GOT3 (cell line): Measurements from ENCODE around the gene LRRC15.

Experiments
- DNase-seq: peaks from one replicate; lab custom pipeline; 2025; ENCODE audit warnings: mixed read lengths; lab: John Stamatoyannopoulos, UW

The LRRC15 gene

DNA sequence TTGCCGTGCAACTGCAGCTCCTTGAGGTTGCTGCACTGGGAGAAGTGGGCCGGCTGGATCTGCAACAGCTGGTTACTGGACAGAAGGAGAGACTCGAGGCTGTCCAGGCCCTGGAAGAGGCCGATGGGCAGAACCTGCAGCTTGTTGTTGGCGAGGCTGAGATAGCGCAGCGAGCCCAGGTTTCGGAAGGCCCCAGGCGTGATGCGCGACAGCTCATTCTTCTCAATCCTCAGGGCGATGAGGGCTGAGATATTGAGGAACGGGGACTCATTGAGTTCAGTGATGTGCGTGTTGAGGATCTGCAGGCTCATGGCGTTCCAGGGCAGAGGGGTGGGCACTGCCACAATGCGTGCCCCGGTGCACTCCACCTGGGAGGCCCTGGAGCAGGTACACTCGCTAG, 9.0 kb downstream of the LRRC15 start:
- no peak for DNase-seq

DNA sequence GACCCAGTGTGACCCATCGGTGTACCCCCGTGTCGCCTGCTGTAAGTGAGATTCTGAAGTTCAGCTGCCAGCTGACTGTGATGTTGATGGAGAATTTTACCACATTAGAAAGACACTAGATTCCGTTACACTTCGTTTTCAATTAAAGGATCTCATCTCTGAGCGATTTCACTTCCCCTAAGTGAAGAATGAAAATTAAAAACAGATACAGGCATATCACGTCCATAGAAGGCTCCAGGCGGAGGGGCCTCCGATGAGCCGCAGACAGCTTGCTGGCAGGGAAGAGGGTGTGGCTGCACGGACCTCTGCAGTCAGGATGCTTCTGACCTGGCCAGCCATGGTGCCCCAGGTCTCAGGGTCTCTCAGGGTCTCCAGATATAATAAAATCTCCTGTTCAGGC, 11.9 kb downstream of the LRRC15 start:
- no peak for DNase-seq

DNA sequence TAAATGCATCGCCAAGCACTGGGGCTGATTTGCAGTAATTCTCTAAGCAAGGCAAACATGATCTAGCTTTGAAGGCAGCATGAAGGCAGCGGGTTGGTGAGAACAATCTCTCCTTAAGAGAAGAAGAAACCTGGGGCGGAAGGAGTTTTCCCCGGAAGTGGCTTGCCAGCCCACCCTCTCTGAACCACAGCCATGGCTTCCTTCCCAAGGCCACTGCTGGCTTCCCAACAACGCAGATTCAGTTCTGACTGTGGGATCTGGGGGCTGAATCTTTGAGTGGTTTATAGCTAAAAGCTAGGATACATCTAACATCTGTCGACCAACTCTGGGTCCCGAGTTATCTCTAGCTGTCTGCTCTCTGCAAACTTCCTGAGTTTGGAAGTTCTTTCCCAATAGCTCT, 14.2 kb downstream of the LRRC15 start:
- no peak for DNase-seq

DNA sequence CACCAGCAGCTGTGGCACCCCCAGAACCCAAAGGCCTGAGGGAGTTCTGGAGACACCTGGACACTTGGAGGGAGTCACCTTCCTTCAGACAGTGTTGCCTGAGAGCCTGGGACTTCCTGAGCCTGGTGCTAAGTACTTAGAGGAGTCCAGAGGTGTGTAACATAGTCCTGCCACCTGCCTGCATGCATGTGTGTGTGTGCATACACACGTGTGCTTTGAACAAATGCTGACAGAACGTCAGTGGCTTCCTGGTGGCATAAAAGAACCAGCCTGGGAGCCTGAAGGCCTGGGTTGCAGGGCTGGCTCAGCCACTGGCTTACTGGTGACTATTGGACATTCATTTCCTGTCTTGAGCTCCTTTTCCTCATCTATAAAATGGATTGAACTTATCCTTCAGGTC, 15.2 kb downstream of the LRRC15 start:
- no peak for DNase-seq

DNA sequence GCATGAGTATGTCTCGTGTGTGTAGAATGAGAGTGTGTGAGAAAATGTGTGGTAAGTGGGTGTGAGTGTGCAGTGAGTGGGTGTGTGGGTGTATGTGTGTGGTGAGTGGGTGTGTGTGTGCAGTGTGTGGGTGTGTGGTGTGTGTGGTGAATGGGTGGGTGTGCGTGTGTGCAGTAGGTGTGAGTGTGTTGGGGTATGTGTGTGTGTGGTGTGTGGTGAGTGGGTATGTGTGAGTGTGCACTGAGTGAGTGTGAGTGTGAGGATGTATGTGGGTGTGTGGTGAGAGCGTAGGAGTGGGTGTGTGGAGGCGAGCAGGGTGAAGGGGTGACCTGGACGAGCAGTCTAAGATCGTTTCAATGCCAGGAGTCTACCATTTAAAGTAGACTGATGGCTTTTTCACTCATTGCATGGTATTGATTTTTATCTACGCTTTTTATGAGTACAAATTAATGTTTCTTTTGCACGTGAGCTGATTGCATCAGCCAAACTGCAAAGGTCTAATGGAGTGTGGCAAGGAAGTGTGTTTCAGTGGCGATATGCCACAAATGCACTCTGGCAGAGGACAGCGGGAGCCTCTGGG, 16.8 kb downstream of the LRRC15 start:
- no peak for DNase-seq

DNA sequence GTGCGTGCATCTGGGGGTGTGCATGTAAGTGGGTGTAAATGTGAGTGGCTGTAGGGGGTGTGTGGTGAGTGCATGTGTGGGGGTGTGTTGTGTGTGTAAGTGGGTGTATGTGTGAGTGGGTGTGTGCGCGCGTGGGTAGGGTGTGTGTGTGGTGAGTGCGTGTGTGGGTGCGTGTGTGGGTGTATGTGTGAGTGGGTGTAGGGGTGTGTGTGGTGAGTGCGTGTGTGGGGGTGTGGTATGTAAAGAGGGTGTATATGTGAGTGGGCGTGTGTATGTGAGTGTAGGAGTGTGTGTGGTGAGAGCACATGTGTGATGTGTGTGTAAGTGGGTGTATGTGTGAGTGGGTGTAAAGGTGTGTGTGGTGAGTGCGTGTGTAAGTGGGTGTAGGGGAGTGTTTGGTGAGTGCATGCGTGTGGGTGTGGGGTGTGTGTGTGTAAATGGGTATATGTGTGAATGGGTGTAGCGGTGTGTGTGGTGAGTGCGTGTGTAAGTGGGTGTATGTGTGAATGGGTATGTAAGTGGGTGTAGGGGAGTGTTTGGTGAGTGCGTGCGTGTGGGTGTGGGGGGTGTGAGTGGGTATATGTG, 17.5 kb downstream of the LRRC15 start:
- no peak for DNase-seq

DNA sequence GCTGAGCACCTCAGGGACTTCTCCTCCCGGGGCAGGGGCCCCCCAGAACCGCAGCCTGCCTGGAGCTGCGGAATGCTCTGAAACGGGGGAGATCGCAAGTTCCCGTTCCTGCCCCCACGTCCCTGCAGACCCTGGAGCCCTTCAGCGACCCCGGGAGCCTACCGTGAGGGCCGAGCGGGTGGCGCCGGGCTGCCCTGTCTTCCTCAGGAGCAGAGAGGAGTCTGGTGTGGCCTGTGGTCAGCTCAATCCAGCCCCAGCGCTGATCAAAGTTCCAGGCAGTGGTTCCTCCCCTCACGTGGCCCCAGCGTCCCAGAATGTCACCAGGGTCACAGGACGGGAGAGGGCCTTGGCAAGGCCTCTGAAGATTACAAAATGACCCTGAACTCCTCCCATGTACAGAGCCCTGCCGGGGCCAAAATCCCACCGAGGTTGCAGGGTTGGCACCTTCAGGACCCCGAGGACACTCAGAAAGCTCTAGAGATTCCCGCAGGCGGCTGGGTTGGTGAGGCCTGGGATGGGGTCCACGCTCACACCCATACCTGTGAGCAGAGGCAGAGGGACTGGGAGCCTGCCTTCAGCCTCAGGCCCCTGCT, 18.4 kb downstream of the LRRC15 start, which contains the start of gene CPN2:
TSS of gene CPN2 (minus strand) at position 249 of the 593 bp plus-strand sequence. CDS start 8,626 bp downstream, outside the sequence.
- DNase-seq: no peak

DNA sequence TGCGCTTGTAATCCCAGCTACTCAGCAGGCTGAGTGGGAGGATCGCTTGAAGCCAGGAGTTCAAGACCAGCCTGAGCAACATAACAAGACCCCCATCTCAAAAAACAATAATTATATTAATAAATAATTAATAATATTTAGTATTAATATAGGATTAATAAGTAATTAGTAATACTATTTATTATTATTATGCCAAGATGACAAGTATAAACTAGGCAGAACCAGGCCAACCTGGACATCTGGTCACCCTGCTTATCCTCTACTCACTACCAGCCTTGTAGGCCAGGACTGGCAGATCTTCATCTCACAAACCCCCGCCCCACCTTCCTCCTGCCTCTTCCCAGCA, 18.8 kb downstream of the LRRC15 start:
- DNase-seq: no peak

DNA sequence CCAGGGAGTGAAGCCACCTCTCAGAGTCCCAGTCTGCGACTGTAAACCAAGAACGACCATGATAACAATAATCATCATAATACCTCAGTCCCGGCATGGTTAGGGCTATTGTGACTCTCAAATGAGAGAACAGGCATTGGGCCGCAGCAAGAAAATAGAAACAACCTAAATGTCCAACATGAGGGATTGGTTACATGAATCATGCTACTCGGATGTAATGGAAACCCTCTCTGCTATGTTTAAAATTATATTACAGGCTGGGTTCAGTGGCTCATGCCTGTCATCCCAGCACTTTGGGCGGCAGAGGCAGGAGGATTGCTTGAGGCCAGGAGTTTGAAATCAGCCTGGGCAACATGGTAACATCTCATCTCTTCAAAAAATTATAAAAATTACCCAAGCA, 21.2 kb downstream of the LRRC15 start:
- DNase-seq: no peak

DNA sequence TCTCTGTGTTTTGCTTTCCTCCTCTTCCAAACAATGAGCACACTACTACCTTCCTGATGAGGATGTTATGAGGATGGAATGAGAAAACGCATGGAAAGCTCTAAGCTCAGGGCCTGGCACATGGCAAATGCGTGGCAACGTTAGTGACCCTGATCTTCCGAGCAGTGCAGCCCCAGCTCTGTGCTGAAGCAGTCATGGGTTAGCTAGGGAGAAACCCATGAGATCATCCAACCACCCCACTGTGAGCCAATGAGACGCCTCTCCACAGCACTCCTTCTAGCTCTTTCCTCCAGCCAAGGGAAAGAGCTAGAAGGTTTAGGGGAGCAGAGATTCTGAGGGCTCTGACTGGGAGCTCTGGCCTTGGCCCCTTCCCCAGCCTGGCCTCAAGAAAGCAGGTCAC, 22.9 kb downstream of the LRRC15 start:
- no peak for DNase-seq

DNA sequence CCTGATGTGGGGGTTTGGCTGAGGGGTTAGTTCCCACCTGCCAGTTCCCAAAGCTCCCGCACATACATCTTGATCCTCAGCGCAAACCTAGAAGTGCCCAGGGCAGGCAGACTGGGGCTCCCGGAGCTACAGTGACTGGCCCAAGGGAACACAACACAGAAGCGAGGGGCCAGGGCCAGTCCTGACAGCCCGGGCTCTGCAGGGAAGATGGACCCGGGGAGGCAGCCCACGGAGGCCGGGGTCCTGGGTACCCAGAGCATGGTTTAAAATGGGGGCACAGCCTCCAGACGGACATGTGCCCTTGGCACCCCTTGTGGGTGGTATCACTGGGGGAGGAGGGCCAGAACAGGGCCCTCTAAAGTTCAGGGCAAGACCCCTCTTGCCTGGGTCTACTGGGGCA, 23.5 kb downstream of the LRRC15 start:
- no peak for DNase-seq

DNA sequence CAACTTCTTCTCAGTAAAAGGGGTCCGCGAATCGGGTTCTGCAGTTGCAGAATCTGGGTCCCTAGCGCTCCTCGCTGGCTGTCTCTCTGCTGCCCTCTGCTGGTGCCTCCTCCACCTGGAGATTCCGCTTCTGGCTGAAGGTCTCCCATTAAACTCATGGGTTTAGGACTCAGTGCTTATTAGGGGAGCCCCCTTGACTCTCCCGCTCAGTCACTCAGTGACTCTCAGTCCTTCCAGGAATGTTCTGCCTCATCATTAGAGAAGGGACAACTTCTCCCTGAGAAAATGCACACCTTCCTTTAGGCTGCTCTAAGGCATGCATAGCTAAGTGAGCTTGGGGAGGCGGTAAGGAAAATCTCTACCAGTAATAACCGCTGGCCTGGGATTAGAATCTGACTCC, 25.5 kb downstream of the LRRC15 start:
- no peak for DNase-seq

DNA sequence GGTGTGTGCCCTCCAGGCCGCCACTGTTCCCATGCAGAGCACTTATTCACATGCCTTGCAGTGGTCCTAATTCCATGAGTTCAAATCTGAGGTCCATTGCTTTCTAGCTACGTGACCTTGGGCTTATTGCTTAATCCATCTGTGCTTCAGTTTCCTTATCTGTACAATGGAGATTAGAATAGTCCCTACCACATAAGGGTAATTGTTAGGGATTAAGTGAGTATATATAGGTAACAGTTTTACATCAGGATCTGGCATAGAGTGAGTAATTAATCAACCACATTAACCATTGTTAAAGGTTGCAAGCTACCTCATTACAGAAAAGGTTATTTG, 26.0 kb downstream of the LRRC15 start:
- no peak for DNase-seq

DNA sequence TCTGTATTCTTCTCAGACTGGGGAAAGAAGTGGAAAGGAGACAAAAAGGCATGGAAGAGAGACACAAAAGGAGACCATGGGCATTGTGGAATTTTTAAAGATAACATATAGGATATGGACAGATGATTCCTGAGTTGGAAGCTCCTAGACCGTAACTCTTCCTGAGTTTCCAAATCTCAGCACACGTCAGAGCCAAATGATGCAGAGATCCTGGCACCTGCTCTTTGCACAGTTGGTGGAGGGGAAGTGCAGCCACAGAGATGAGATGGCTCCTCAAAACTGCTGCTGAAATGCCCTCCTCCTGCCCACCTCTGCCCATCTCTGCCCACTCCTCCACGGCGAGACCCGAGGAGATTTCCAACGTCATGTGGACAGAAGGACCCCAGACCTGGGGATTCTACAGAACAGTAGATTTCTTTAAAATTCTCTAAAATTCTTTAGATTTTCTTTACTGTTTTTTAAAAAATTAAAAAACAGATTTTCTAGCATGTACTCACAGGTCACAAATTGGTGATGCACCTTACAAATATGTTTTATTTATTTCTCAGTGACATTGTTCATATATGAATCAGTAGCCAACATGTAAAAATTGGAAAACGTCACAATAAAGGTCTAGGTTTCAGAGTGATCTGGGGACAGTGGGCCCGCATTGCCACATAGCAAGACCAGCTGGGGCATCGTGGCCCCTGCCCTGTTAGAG, 26.5 kb downstream of the LRRC15 start:
- no peak for DNase-seq

DNA sequence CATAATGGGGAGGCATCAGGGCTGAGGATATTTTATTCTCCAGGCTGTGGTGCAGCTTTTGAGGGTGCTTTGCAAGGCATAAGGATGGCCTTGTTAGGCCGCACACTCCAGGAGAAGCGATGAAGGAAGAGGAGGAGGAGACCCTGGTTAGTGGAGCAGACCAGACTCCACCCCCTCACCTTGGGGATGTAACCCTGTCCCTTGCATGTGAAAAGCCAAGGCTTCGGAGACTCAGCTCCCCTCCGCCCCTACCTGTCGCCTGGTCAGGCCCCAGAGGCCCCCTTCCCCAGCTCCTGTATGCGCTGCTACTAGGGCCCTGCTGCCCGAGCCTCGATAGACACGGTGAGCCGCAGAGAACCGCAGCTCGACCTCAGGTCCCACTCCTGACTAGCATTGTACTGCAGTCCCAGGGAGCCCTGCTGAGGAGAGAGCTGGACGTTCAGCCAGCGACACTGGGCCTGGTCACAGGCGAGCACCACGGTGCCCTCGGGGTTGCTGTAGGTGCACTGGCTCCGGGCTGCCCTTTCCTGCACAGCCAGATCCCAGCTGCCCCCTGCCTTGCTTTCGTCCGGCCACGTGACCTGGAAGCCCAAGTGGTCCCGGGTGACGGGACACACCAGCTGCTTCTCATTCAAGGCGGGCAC, 28.7 kb downstream of the LRRC15 start:
- DNase-seq: no peak

DNA sequence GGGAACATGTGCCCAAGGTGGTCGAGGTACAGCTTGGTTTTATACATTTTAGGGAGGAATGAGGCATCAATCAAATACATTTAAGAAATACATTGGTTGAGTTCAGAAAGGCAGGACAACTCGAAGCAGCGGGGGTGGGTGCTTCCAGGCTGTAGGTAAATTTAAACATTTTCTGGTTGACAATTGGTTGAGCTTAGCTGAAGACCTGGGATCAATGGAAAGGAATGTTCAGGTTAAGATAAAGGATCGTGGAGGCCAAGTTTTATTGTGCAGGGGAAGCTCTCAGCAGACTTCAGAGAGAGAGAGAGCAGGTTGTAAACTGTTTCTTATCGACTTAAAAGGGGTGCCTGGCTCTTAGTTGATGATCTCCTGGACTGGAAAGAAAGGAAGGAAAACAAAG, 29.7 kb downstream of the LRRC15 start:
- no peak for DNase-seq

DNA sequence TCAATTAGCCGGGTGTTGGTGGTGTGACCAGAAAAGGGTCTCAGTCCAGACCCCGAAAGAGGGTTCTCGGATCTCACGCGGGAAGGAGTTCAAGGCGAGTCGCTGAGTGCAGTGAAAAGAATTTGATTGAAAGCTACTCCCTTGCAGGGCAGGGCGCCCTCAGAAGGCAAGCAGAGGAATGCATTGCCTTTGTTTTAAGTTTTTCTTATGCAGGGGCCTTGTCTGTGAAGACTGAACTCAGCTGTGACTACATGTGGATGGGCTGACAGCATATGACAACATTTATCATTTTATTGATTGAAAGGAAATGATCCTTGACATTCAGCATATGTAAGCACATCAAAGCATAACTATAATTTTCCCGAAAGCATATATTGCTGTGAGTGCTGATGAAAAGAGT, 30.2 kb downstream of the LRRC15 start:
- DNase-seq: no peak

DNA sequence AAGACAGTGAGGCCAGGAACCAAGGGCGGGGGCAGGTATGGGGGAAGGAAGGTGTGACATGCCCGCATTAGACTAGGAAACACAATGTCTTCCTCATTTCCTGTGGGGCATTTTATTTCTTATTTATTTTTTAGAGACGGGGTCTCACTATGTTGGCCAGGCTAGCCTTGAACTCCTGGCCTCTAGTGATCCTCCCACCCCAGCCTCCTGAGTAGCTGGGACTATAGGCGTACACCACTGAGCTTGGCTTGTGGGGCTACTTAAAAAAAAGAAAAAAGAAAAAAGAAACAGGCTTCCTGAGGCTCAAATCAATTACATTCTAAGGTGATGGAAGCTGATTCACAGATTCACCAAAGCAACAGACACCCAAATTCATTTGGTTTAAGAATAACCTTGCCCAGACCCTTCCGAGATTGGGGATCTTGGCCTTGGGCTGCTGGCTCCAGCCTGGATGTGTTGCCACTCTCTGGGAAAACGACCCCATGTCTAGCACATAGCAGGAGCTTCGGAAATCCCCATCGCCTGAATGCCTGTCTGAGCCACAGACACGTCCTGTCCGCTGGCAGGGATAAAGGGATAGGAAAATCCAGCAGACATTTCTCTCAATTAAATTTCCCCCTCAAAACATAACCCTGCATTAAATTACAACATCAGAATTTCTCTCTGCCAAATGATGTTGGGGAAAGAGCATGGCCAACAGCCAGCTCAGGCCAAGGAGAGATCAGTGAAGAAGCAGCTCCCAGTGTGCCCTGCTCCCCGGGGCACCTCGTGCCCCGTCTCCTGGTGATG, 31.4 kb downstream of the LRRC15 start:
- DNase-seq: no peak

DNA sequence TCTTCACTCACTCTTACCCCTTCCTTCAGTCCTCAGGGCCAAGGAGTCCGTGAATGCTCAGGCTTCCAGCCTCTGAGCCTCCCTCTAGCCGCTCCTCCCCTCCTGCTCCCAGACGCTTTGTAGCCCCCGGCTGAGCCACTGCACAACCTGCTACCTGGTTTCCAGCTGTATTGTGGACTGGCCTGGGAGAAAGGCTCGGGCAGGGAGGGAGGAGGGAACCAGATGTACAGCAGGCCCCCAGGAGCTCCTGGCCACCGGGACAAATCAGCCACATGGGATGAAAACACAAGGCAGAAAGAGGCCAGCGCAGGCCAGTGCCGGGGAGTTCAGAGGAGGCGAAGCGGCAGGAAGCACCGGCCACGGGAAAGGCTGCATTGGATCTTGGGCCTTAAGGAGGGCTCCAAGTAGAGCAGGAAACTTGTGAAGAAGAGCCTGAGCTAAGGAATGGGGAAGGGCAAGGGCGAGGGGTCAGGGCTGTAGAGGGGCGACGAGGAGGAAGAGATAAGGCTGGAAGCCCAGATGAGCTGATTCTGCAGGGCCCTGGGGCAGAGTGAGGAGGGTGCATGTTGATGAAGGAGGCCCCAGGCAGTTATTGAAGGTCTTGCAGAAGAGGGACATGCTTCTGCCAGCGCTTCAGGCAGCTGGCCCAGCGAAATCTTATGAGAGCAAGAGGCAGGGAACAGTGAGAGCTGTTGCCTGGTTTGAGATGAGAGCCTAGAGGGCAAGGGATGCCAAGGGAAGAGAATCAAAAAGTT, 32.8 kb downstream of the LRRC15 start:
- no peak for DNase-seq

DNA sequence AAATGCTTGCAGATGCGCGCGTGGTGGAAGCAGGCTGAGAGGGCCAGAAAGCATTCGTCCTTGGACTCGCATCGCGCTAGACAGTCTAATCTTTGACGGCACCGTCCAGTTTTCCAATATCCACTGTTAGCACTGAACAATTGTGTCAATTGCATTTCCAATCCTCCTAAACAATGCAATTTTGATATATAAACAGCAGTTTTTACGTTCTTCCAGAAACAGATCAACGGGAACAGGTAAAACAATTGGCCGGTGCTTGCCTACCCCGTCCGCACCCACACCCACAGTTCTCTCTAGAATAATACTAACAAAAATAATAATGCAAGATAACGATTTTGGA, 35.6 kb downstream of the LRRC15 start:
- no peak for DNase-seq

DNA sequence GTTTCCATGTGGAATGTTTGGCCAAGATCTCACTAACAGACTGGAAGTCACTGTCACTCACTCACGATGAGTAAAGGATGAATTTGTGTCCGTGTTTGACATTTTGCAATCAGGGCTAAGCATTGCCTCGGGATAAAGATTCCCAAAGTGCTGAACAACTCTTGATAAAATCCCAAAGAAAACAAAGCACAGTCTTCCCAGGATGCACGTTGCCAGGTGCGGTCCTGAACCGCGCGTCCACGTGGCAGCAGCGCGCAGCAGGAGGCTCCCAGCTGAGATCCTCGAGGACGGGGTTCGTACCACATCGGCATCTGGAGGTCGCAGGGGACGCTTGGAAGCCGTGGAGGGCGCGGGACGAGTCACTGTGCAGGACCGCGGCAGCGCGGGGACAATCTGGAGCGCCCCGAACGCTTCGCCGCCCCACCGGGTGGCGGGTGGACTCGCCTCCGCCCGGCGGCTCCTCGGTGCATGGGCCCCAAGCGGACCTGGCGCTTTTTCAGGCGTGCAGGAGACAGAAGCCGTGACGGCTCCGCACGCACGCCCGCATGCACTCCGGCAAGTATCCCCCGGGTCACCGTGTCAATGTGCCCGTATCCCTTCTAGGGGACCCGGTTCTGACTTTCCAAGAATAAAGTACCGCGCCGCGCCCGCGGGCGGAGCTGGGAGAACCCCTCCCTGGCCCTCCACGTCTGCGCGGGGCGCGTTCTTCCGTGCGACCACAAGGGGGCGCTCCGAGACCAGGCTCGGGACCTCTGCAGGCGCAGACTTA, 36.1 kb downstream of the LRRC15 start:
- DNase-seq: no peak
